Fibroblast of lung (primary cell): Measurements from ENCODE around the gene AZIN2. TPM values are rescaled to one million over a fixed set of nuclear protein-coding genes. Genes with fewer than 3 reads are reported as not detected.

Source experiments
- DNase-seq, 2 donors: peaks; one replicate each; pipeline versions ENCODE4 v3.0.0 to v3.0.0-alpha.2; 2010; ENCODE audit warnings: low read depth in 2 of 2
- H2AFZ ChIP-seq: 2 replicates; pipeline ENCODE4 v1.5.1; 2012; ENCODE audit warnings: low read length, control low read depth, inconsistent platforms
- H3K27ac ChIP-seq: 2 replicates; pipeline ENCODE4 v1.5.1; 2011; ENCODE audit warnings: low read length, control low read depth; ENCODE audit not compliant: insufficient read depth
- H3K27me3 ChIP-seq: 2 replicates; pipeline ENCODE4 v1.5.1; 2011; ENCODE audit warnings: mild to moderate bottlenecking, low read length; ENCODE audit not compliant: control insufficient read depth, insufficient read depth
- H3K36me3 ChIP-seq: 2 replicates; pipeline ENCODE4 v1.5.1; 2011; ENCODE audit warnings: low read length; ENCODE audit not compliant: control insufficient read depth, insufficient read depth
- H3K4me1 ChIP-seq: 2 replicates; pipeline ENCODE4 v1.5.1; 2011; ENCODE audit warnings: low read length; ENCODE audit not compliant: control insufficient read depth, insufficient read depth; ENCODE audit errors: extremely low read depth
- H3K4me2 ChIP-seq: 2 replicates; pipeline ENCODE4 v1.5.1; 2011; ENCODE audit warnings: low read length, control low read depth; ENCODE audit not compliant: insufficient read depth; ENCODE audit errors: extremely low read depth
- H3K4me3 ChIP-seq, 4 experiments: fragments of 200-600 bp in 1 of 4; sonication (generic) in 1 of 4; replicated peaks in 1 of 4; 2 replicates each; pipeline ENCODE4 v1.5.1; 2011 to 2016; ENCODE audit warnings: low read length in 4 of 4, low read depth in 3 of 4, mild to moderate bottlenecking in 3 of 4, control low read depth in 2 of 4, inconsistent platforms in 1 of 4, mixed read lengths in 1 of 4; ENCODE audit not compliant: insufficient read depth in 1 of 4; ENCODE audit errors: control extremely low read depth in 1 of 4
- H3K79me2 ChIP-seq: 2 replicates; pipeline ENCODE4 v1.5.1; 2012; ENCODE audit warnings: mild to moderate bottlenecking, low read length, inconsistent platforms; ENCODE audit not compliant: control insufficient read depth, insufficient read depth
- H3K9ac ChIP-seq: 2 replicates; pipeline ENCODE4 v1.5.1; 2011; ENCODE audit warnings: mild to moderate bottlenecking, low read length, control low read depth; ENCODE audit not compliant: insufficient read depth
- H3K9me3 ChIP-seq: 2 replicates; pipeline ENCODE4 v1.5.1; 2012; ENCODE audit warnings: low read depth, low read length; ENCODE audit not compliant: control insufficient read depth, insufficient read depth
- H4K20me1 ChIP-seq: 2 replicates; pipeline ENCODE4 v1.5.1; 2011; ENCODE audit warnings: low read length; ENCODE audit not compliant: control insufficient read depth, insufficient read depth; ENCODE audit errors: extremely low read depth
- CTCF ChIP-seq, 2 donors: IDR thresholded peaks in 1 of 2; conservative IDR thresholded peaks in 1 of 2; 1 replicate in 1 of 2; 2 replicates in 1 of 2; pipeline ENCODE4 v1.5.1; 2011 to 2012; ENCODE audit warnings: low read length in 2 of 2, control low read depth in 1 of 2, inconsistent platforms in 1 of 2, low read depth in 1 of 2, mild to moderate bottlenecking in 1 of 2
- EZH2 ChIP-seq: IDR thresholded peaks from 2 replicates; pipeline ENCODE4 v1.5.1; 2012; ENCODE audit warnings: low read length, control low read depth, mild to moderate bottlenecking; ENCODE audit errors: missing control alignments
- polyA plus RNA-seq, 2 donors: library from polyadenylated mRNA; depleted of rRNA in 1 of 2; stranded (reverse) in 1 of 2; unstranded in 1 of 2; fragments of >200 nt; gene quantifications; 2 replicates each; pipeline ENCODE4 v1.2.1, GENCODE V29; 2011 to 2012; ENCODE audit warnings: missing spikeins in 1 of 2
- total RNA-seq: library from RNA; depleted of rRNA; stranded (reverse); fragments of >200 nt; gene quantifications from 2 replicates; pipeline ENCODE4 v1.2.1, GENCODE V29; 2014

Gene AZIN2
- total and polyA plus RNA-seq, 2 donors (not counting 1 experiment from before 2014, with no cell fraction given) = 3.2 to 9.1 TPM

GRCh38 chr1:33153650-33154049 is 72.7 kb downstream of the AZIN2 start:
- no peak overlapping the region for H3K4me3 ChIP-seq
- H4K20me1 ChIP-seq = no peaks in the 10 kb centered on the region
- no peaks in the 10 kb centered on the region for H3K4me1 ChIP-seq
- no peaks in the 10 kb centered on the region for H3K27me3 ChIP-seq
- no peak for TF ChIP-seq CTCF (conservative IDR thresholded peaks at IDR 0.05 in 1 of 2, IDR thresholded peaks at IDR 0.05 in 1 of 2; ENCODE audit: low read depth in 1 of 2, low read length in 2 of 2)
- no peak for TF ChIP-seq EZH2
- no peak overlapping the region for H3K9ac ChIP-seq
- H3K4me2 ChIP-seq = no peak overlapping the region
- H3K27ac ChIP-seq = no peak overlapping the region
- no peaks in the 10 kb centered on the region for H3K79me2 ChIP-seq
- H3K36me3 ChIP-seq = no peaks in the 10 kb centered on the region
- DNase-seq = no peak
- no peaks in the 10 kb centered on the region for H3K9me3 ChIP-seq
- H2AFZ ChIP-seq = no peak overlapping the region

- H3K4me2 ChIP-seq = no peak overlapping the region
- H4K20me1 ChIP-seq = no peaks in the 10 kb centered on the region
- H3K4me3 ChIP-seq = no peak overlapping the region
- no peak overlapping the region for H2AFZ ChIP-seq
- peaks cover 4% of the 10 kb centered on the region for H3K36me3 ChIP-seq
- H3K27me3 ChIP-seq = no peaks in the 10 kb centered on the region
- DNase-seq = no peak
- no peaks in the 10 kb centered on the region for H3K4me1 ChIP-seq
- H3K79me2 ChIP-seq = no peaks in the 10 kb centered on the region
- H3K27ac ChIP-seq = no peak overlapping the region
- no peak overlapping the region for H3K9ac ChIP-seq
- no peaks in the 10 kb centered on the region for H3K9me3 ChIP-seq
- no peak for TF ChIP-seq EZH2
- TF ChIP-seq CTCF (conservative IDR thresholded peaks at IDR 0.05 in 1 of 2, IDR thresholded peaks at IDR 0.05 in 1 of 2; ENCODE audit: low read depth in 1 of 2, low read length in 2 of 2) = no peak
These were observed 75.1 kb downstream of the AZIN2 start for GRCh38 chr1:33155877-33156538.

DNA sequence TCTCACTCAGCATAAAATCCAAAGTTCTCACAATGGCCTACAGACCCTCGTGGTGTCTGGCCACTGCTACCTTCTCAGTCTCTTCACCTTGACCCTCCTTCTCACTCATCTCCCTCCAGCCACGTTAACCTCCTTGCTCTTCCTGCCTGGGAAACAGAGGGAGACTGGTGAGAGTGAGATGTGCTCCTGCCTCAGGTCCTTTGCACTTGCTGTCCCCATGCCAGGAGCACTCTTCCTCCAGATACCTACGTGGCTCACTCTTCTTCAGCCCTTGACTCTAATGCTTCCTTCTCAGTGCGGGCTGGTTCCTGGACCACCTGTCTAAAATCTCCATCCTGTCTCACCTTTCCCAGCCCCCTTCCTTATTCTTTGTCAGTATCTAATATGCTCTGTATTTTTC is 76.2 kb downstream of the AZIN2 start:
- H3K27me3 ChIP-seq = no peaks in the 10 kb centered on the region
- no peak overlapping the region for H3K4me3 ChIP-seq
- no peaks in the 10 kb centered on the region for H3K9me3 ChIP-seq
- H3K9ac ChIP-seq = no peak overlapping the region
- H3K36me3 ChIP-seq = peaks cover 4% of the 10 kb centered on the region
- H3K4me2 ChIP-seq = no peak overlapping the region
- H2AFZ ChIP-seq = no peak overlapping the region
- H4K20me1 ChIP-seq = no peaks in the 10 kb centered on the region
- H3K79me2 ChIP-seq = no peaks in the 10 kb centered on the region
- DNase-seq = no peak
- no peak overlapping the region for H3K27ac ChIP-seq
- H3K4me1 ChIP-seq = no peaks in the 10 kb centered on the region
- TF ChIP-seq EZH2 (no peak), CTCF (conservative IDR thresholded peaks at IDR 0.05 in 1 of 2, IDR thresholded peaks at IDR 0.05 in 1 of 2; ENCODE audit: low read depth in 1 of 2, low read length in 2 of 2) (no peak)
